Measurements from ENCODE around the gene PLB1. TPM values are rescaled to one million over a fixed set of nuclear protein-coding genes. Genes with fewer than 3 reads are reported as not detected.

Gene PLB1
- total and polyA plus RNA-seq, 5 experiments from 2014 or later: 0.29 to 0.34 (median 0.34) TPM; not detected in 2

DNA sequence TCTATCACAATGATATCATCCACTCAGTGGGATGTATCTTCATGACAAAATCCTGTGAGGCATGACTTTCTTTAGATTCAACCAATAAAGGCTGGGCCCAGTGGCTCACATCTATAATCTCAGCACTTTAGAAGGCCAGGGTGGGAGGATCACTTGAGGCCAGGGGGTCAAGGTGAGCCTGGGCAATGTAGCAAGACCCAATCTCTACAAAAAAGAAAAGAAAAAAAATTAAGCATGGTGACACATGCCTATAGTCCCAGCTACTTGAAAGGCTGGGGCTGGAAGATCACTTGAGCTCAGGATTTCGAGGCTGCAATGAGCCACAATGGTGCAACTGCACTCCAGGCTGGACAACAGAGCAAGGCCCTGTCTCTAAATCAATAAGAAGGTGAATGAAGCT, 68.0 kb downstream of the PLB1 start:
- POLR2A ChIA-PET: no interaction called here
- Mint-ChIP-seq H3K4me1 (peaks cover 3 to 21% (median 12%) of the 10 kb centered on the region in 4 donors), H3K9me3 (no peaks in the 10 kb centered on the region), H3K27me3 (peaks cover 0 to 6% (median 0%) of the 10 kb centered on the region in 5 donors), H3K36me3 (no peaks in the 10 kb centered on the region), H3K27ac (no peak overlapping the region), H3K4me3 (no peak overlapping the region)
- no peak for ATAC-seq
- no peak for DNase-seq

- peak overlapping the region in 1 of 10 donors; percentile 22 for H3K27ac Mint-ChIP-seq
- H3K9me3 Mint-ChIP-seq: no peaks in the 10 kb centered on the region
- no peaks in the 10 kb centered on the region for H3K36me3 Mint-ChIP-seq
- H3K4me1 Mint-ChIP-seq: peaks cover 3 to 21% (median 12%) of the 10 kb centered on the region in 4 donors
- H3K27me3 Mint-ChIP-seq: peaks cover 0 to 9% (median 0%) of the 10 kb centered on the region in 5 donors
- ATAC-seq (no peak), DNase-seq (no peak)
- no peak overlapping the region for H3K4me3 Mint-ChIP-seq
- POLR2A ChIA-PET: no interaction called here
Observed at GRCh38 chr2:28564346-28564745, 68.5 kb downstream of the PLB1 start.

DNA sequence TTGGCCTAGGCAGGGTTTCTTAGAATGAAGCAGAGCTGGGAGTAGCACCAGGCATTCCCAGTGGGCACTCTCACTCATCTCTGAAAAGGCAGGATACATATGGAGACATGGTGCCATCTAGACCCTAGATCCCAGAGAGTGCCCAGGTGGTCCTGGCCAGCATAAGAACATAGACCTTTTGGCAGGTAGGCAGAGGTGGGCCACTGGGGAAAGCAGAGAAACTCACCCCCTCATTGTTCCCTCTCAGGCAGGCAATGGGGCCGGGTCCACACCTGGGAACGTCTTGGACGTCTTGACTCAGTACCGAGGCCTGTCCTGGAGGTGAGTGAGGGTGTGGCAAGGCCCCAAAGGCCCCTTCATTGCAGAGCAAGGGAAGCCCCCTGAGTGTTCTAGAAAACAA, 69.2 kb downstream of the PLB1 start:
- DNase-seq (no peak), ATAC-seq (no peak)
- POLR2A ChIA-PET: no interaction called here
- peaks cover 0 to 10% (median 0%) of the 10 kb centered on the region in 5 donors for H3K27me3 Mint-ChIP-seq
- H3K36me3 Mint-ChIP-seq: no peaks in the 10 kb centered on the region
- peak overlapping the region in 5 of 10 donors; percentile 15 to 80 (median 52) for H3K27ac Mint-ChIP-seq
- peaks cover 3 to 21% (median 12%) of the 10 kb centered on the region in 4 donors for H3K4me1 Mint-ChIP-seq
- peak overlapping the region in 3 of 10 donors; percentile 52 to 93 (median 87) for H3K4me3 Mint-ChIP-seq
- H3K9me3 Mint-ChIP-seq: peaks cover 0 to 1% (median 0%) of the 10 kb centered on the region in 9 donors

GRCh38 chr2:28565720-28566295, 69.9 kb downstream of the PLB1 start:
- Mint-ChIP-seq H3K27ac (peak overlapping the region in 4 of 10 donors; percentile 1 to 94 (median 42)), H3K9me3 (peaks cover 0 to 3% (median 0%) of the 10 kb centered on the region in 9 donors), H3K4me3 (peak overlapping the region; percentile 87 to 96 (median 93)), H3K4me1 (peaks cover 3 to 21% (median 12%) of the 10 kb centered on the region in 4 donors), H3K36me3 (no peaks in the 10 kb centered on the region), H3K27me3 (peaks cover 0 to 9% (median 0%) of the 10 kb centered on the region in 5 donors)
- ATAC-seq (no peak), DNase-seq (no peak)
- POLR2A ChIA-PET: interaction anchor here (0.9 to 2.7 kb wide), 5 partner anchors 21 to 196 kb away, joined by 3 to 10 read pairs (median 4); partner anchors contain the start of gene PPP1CB

- POLR2A ChIA-PET: interaction anchor here (0.5 to 2.7 kb wide), 7 partner anchors 19 to 225 kb away, joined by 3 to 10 read pairs (median 3); partner anchors contain the start of gene PPP1CB
- H3K9me3 Mint-ChIP-seq: peaks cover 0 to 7% (median 0%) of the 10 kb centered on the region in 9 donors
- H3K4me3 Mint-ChIP-seq: peak overlapping the region; percentile 87 to 96 (median 93)
- peaks cover 0 to 6% (median 0%) of the 10 kb centered on the region in 5 donors for H3K27me3 Mint-ChIP-seq
- ATAC-seq (peak; percentile 93), DNase-seq (peak; percentile 80 to 92 (median 91))
- H3K27ac Mint-ChIP-seq: peak overlapping the region; percentile 58 to 97 (median 94)
- H3K4me1 Mint-ChIP-seq: peaks cover 3 to 21% (median 12%) of the 10 kb centered on the region in 4 donors
- H3K36me3 Mint-ChIP-seq: peaks cover 0 to 2% (median 0%) of the 10 kb centered on the region in 3 donors
Observed at GRCh38 chr2:28566521-28567041, 70.7 kb downstream of the PLB1 start.

DNA sequence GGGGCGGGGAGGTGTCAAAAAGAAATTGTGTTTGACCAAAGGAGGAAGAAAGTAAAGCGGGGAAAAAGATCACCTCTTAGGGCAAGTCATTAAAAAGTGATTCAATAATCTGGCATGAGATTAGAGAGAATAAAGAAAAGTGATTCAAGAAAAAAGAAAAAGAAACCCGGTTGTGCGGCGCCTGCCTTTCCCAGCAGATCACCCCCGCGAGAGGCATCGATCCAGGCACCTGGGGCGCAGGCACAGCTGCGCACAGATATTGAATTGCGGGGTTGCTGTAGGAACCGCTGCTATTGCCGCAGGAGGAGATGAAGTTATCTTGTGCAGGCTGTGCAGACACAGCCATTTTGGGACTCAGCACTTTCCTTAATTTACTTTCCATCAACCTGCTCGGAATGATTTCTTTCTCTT, 71.2 kb downstream of the PLB1 start:
- Mint-ChIP-seq H3K27ac (peak overlapping the region; percentile 58 to 97 (median 94)), H3K27me3 (peaks cover 0 to 6% (median 0%) of the 10 kb centered on the region in 5 donors), H3K4me3 (peak overlapping the region; percentile 87 to 96 (median 93)), H3K36me3 (peaks cover 0 to 2% (median 0%) of the 10 kb centered on the region in 3 donors), H3K9me3 (peaks cover 0 to 11% (median 0%) of the 10 kb centered on the region in 9 donors), H3K4me1 (peaks cover 3 to 21% (median 12%) of the 10 kb centered on the region in 4 donors)
- peak in 3 of 10 donors; percentile 23 to 33 (median 31) for DNase-seq
- POLR2A ChIA-PET: interaction anchor here (0.5 to 2.7 kb wide), 8 partner anchors 19 to 294 kb away, joined by 3 to 10 read pairs (median 4); partner anchors contain the start of gene PPP1CB
- ATAC-seq: peak; percentile 58 to 61

DNA sequence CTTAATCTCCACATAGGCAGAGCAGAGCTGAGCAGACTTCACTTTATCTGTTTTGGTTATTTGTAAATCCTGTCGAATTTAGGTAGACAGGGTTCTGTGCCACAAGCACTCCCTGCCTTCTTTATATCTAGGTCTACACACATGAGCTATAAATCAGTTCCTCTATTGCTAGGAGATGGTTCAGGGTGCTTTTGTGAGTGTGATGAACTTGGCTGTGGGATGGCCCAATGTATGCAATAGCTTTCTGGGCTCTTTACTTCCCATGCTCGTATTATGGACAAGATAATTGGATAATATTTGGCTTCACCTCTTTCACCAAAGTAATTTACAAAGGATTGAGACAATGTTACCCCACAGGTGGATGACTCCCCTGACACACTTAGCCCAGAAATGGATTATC, 72.2 kb downstream of the PLB1 start:
- peaks cover 0 to 2% (median 0%) of the 10 kb centered on the region in 3 donors for H3K36me3 Mint-ChIP-seq

DNA sequence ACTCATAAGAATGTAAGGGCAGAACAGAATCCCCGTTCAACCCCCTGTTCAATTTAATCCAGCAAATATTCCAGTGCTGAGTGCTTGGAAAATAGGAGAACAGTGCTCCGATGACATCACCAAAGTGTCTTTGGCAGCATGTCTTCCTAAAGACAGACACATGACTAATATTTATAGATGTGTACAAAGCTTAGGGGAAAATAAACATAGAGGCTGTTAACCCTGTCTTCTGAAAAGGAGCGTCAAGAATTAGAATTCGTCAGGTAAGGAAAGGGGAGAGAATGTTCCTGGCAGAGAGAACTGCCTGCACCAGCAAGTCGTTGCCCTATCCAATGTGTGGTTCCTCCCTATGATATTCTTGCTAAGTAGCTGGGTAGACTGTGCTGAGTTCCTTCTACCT, 72.7 kb downstream of the PLB1 start:
- peak overlapping the region in 1 of 10 donors; percentile 27 for H3K27ac Mint-ChIP-seq
- H3K9me3 Mint-ChIP-seq: peaks cover 0 to 11% (median 0%) of the 10 kb centered on the region in 9 donors
- H3K4me1 Mint-ChIP-seq: peaks cover 3 to 21% (median 12%) of the 10 kb centered on the region in 4 donors
- peaks cover 0 to 5% (median 0%) of the 10 kb centered on the region in 5 donors for H3K27me3 Mint-ChIP-seq
- peak overlapping the region in 1 of 10 donors; percentile 91 for H3K4me3 Mint-ChIP-seq
- POLR2A ChIA-PET: no interaction called here
- peaks cover 0 to 2% (median 0%) of the 10 kb centered on the region in 3 donors for H3K36me3 Mint-ChIP-seq
- DNase-seq: no peak
- ATAC-seq: no peak

More for the DNA sequence above, 72.2 kb downstream of the PLB1 start:
- Mint-ChIP-seq H3K27me3 (peaks cover 0 to 6% (median 0%) of the 10 kb centered on the region in 5 donors), H3K4me1 (peaks cover 3 to 21% (median 12%) of the 10 kb centered on the region in 4 donors), H3K9me3 (peaks cover 0 to 11% (median 0%) of the 10 kb centered on the region in 9 donors), H3K4me3 (peak overlapping the region in 9 of 10 donors; percentile 70 to 96 (median 91)), H3K27ac (peak overlapping the region in 5 of 10 donors; percentile 45 to 96 (median 77))
- ATAC-seq (no peak), DNase-seq (no peak)
- POLR2A ChIA-PET: interaction anchor here (0.7 to 2.7 kb wide), 3 partner anchors 11 to 293 kb away, joined by 4 to 10 read pairs (median 5); partner anchors contain the start of gene PPP1CB

DNA sequence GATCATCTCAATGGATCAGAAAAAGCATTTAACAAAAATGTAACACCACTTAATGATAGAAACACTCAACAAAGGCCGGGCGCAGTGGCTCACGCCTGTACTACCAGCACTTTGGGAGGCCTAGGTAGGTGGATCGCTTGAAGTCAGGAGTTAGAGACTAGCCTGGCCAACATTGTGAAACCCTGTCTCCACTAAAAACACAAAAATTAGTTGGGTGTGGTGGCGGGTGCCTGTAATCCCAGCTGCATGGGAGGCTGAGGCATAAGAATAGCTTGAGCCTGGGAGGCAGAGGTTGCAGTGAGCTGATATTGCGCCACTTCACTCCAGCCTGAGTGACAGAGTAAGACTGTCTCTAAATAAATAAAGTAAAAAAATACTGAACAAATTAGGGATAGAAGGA, 74.6 kb downstream of the PLB1 start:
- peaks cover 0 to 2% (median 0%) of the 10 kb centered on the region in 3 donors for H3K36me3 Mint-ChIP-seq
- H3K27ac Mint-ChIP-seq: no peak overlapping the region
- POLR2A ChIA-PET: no interaction called here
- peaks cover 0 to 5% (median 0%) of the 10 kb centered on the region in 5 donors for H3K27me3 Mint-ChIP-seq
- H3K4me1 Mint-ChIP-seq: peaks cover 3 to 17% (median 12%) of the 10 kb centered on the region in 4 donors
- no peak overlapping the region for H3K4me3 Mint-ChIP-seq
- peaks cover 0 to 11% (median 0%) of the 10 kb centered on the region in 9 donors for H3K9me3 Mint-ChIP-seq
- no peak for DNase-seq
- no peak for ATAC-seq

- DNase-seq (no peak), ATAC-seq (no peak)
- POLR2A ChIA-PET: no interaction called here
- Mint-ChIP-seq H3K4me1 (no peaks in the 10 kb centered on the region), H3K36me3 (no peaks in the 10 kb centered on the region), H3K27me3 (no peaks in the 10 kb centered on the region), H3K9me3 (peaks cover 0 to 4% (median 0%) of the 10 kb centered on the region in 9 donors), H3K4me3 (no peak overlapping the region), H3K27ac (no peak overlapping the region)
Observed at GRCh38 chr2:28576714-28577113, 80.9 kb downstream of the PLB1 start.

GRCh38 chr2:28577791-28578680, 82.2 kb downstream of the PLB1 start:
- H3K9me3 Mint-ChIP-seq: no peaks in the 10 kb centered on the region
- no peak overlapping the region for H3K4me3 Mint-ChIP-seq
- no peak for ATAC-seq
- H3K27me3 Mint-ChIP-seq: no peaks in the 10 kb centered on the region
- peaks cover 0 to 2% (median 0%) of the 10 kb centered on the region in 4 donors for H3K4me1 Mint-ChIP-seq
- no peak overlapping the region for H3K27ac Mint-ChIP-seq
- no peak for DNase-seq
- POLR2A ChIA-PET: interaction anchor here (1.6 kb wide), 1 partner anchor 10 kb away, joined by 4 read pairs; no protein-coding TSS in a partner anchor
- no peaks in the 10 kb centered on the region for H3K36me3 Mint-ChIP-seq

DNA sequence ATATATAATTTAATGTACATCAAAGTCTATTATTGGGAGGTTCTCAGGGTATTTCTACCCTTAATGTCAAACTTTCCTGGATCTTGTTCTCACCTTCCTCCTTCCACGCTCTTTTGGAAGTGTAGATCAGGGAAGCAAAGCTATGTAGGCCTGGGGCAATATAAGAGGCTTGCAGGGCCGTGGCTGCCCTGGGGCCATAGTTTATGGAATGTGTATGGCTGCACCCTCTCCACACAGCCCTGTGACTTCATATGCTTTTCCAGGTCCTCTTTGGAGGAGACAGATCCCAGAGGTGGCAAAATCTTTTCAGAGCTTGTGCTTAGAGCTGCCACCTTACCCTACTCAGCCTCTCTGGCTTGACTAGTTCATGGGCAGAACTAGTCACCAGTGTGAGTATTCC, 82.9 kb downstream of the PLB1 start:
- no peak overlapping the region for H3K4me3 Mint-ChIP-seq
- H3K9me3 Mint-ChIP-seq: no peaks in the 10 kb centered on the region
- no peaks in the 10 kb centered on the region for H3K36me3 Mint-ChIP-seq
- ATAC-seq (no peak), DNase-seq (no peak)
- H3K4me1 Mint-ChIP-seq: peaks cover 0 to 2% (median under 1%) of the 10 kb centered on the region in 4 donors
- POLR2A ChIA-PET: interaction anchor here (1.6 kb wide), 1 partner anchor 11 kb away, joined by 4 read pairs; no protein-coding TSS in a partner anchor
- H3K27ac Mint-ChIP-seq: peak overlapping the region in 1 of 10 donors; percentile 21
- no peaks in the 10 kb centered on the region for H3K27me3 Mint-ChIP-seq
